HG03432 (cell line): Measurements from ENCODE around the gene LEMD1.
"Not testable (repeated sequence)": the region's sequence is repeated elsewhere in the genome, so short reads cannot be mapped to it uniquely, and the experiment has no call there.

Source experiments
- ATAC-seq: cut with Tn5 transposase; IDR thresholded peaks from one replicate; pipeline ENCODE4 v1.9.1; 2021; ENCODE audit warnings: mild to moderate bottlenecking, moderate library complexity; ENCODE audit not compliant: unreplicated experiment

LEMD1 gene

DNA sequence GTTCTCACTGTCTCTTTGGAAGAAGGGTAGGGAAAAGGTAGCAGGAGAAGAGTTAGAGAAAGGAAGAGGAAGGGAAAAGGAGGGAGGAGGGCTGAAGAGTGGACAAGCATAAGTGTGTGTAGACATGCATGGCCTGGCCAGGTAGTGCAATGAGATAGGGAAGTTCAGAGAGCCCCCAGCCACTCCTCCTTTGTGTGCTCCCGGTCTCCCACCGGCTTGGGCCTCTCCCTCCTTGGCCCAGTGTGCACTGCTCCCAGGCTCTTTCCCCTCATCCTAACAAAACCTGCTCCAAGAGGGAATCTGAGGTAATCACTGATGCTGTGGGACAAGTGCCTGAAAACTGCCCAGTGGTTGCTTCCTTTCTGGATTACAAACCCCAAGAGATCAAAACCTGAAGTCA lies 10.3 kb upstream of the LEMD1 start:
- ATAC-seq = no peak

DNA sequence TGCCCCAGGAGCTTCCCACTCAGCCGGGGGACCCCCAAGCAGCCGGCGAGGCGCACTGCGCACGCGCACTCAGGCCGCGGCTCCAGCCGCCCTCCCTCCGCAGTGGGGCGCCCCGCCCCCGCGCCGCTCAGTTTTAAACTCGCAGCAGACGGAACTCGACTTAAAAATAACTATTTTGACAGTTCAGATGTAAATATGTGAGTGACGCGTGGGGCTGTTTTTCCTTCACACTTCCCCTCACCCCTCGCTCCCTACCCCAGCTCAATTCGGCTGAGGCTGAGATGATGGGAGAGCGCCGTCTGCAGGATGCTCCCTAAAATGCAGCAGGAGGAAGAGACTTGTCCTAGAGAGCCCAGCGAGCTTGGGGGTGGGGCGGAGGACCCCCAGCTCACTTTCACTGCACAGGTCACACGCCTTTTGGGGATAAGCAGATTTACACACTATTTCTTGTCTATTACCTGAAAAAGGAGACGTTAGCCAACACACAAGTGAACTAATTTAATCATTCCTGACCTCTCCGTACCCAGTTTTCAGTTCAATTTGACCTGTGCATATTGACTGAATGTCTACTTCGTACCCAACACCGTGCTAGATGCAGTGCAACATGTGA lies 8.9 kb upstream of the LEMD1 start:
- ATAC-seq = peak; percentile 45

DNA sequence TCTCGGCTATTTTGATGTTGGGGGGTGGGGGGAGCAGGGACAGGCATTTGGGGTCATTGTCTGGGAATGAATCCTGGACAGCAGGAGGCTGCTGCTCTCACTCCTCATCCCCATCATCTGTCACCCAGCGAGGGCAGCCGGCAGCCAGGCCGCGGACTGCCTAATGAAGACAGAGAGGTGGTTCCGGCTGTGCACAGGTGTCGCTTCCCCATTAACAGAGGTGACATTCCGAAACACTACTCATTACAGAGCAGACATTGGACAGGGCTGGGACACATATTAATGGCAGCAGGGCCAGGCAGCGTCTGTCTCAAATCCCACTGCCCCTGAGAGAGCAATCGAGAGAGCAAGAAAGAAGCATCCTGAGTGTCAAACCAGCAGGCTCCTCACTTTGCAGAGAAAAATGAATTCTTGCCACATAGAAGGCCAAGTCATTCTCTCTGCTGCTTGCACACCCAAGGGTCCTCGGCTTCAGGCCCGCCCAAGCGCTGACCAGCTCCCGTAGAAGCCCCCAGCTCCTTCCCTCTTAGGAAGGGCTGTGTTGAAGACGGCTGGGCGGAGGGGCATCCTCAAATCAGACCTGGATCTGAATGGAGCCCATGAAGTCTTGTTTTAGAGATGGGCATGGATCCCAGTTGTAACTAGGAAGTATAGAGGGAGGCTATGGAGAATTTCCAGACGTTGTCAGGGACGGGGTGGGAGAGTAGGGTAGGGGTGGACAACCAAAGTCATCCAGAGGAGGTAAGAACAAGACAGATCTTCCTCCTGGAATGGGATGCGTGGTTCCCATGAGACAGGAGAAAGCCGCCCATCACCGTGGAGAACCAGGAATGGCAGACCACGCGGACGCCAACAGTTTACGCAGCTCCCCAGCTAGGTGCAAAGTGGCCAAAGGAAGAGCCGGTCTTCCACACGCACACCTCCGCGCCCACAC lies 8.2 kb upstream of the LEMD1 start:
- ATAC-seq = no peak

DNA sequence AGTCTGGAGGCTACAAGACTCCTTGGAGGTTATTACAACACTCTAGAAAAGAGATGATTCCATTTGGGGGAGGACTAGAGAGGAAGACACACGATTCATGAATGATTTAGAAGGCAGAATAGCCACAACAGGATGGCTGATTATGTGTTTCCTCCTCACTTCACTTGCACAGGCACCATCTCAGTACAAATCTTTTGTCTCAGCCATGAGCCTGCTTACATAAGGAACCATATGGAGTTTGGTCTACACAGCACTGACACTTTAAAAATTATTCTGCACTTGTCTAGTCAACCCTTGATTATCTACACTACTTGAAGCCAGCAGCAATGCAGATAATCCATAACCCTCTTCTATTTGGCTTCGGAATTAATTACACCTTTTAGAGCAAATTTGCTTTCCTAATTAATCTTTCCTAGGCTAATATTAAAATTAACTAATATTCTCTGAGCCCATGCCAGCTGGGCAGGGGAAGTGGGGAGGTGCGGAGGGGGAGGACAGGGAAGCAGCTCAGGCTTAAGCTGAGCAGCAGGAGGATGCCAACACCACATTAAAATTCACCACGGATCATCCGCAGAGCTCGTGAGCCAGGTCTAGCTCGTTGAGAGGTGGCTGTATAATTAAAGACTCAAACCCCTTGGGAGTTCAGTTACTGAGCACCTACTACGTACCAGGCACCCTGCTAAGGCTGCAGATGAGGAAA lies 3.2 kb upstream of the LEMD1 start:
- ATAC-seq = no peak

DNA sequence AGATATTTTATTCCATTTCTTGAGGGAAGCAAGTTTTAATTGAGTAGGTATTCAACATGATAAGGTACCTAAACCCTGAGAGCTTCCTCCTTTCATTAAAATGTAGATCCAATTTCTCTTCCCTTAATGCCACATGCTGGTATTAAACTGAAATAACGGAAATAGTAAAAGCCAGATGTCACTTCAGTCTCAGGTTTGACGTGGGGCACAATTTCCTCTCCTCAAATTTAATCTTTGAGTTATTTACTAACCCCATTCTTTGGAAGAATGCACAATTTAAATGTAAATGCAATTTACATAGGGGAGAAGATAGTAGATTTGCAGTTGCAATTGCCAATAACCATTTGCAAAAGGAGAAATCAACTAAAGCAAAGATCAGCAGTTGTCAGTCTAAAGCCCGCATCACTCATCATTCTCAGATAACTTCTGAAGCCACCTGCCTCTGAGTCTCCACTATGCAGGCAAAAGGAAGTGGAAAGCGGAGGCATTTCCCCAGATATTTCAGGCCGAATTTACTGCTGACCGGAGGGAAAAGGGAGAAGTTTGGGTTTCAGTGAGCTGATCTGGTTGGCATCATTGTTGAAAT lies 2.1 kb upstream of the LEMD1 start:
- no peak for ATAC-seq

DNA sequence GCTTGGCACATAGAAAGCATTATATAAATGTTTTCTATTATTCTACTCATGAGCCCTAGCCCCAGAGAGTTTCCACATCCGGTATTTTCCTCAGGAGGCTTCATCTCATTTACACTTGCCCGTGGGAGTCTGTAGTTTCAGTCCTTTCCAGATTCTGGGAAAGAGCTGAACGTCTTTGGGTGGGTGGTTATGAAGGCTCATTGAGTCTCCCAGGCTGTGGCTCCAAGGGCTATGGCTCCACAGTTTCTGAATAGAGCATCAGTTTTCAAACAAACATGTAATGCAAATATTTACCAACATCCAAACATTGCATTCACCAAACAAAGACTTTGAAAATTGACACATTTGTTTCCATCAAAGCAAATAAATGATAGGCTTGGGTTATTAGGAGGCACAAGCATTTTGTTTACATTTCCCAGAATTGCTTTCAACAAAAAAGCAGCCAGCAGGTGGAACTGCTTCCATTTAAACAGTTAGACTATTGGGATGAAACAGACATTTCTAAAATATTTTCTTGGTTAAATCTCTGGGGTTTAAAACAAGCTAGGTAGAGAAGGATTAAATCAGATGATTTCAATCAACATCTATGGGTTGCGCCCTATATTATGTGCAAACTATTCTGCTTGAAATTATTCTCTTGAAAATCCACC lies 1.3 kb upstream of the LEMD1 start:
- ATAC-seq = no peak

DNA sequence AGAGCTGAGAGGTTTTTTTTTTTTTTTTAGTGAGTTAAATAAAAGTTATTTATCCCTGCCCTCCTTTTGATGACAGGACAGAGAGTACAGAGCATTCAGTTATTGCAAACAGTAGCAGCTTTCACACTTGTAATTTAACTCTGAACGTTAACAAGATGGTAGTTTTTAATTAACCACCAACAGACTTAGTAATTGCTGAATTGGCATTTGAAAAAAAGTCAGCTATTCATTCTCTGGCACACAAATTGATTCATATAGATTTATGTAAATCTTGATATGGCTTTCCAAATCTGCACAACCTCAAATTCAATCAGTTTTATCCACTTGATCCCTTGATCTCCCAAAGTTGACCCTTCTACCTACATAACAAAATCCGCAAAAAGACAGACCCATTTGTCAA lies 918 bp downstream of the LEMD1 start:
- ATAC-seq = no peak

DNA sequence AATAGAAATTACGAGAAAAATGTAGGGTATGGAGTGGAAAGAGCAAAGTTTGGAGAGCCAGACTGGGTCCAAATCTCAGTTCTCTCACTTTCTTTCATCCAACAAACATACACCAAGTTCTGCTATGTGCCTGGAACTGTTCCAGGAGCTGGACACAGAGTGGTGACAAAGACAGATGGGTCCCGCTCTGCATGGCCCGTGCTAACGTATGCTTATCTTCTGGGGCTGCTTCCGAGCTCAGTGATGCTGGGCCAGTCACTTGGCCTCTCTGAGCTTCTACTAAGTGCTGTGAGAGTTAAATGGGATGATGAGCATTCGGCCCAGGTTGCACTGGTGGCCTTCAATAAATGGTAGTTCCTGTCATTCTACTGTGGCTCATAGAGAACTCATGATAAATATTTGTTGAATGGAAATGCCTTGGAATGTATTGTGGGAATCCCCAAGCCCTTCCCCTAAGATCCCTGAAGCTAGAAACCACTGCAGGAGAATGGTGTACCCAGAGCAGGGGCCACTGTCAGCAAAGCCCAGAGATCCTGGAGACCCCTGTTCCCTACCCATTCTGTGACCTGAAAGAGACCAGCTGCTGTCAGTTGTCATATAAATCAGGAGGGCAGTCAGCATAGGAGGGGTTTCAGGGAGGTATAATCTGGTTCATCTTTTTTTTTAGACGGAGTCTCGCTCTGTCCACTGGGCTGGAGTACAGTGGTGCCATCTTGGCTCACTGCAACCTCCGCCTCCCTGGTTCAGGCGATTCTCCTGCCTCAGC lies 3.8 kb downstream of the LEMD1 start:
- ATAC-seq = no peak

DNA sequence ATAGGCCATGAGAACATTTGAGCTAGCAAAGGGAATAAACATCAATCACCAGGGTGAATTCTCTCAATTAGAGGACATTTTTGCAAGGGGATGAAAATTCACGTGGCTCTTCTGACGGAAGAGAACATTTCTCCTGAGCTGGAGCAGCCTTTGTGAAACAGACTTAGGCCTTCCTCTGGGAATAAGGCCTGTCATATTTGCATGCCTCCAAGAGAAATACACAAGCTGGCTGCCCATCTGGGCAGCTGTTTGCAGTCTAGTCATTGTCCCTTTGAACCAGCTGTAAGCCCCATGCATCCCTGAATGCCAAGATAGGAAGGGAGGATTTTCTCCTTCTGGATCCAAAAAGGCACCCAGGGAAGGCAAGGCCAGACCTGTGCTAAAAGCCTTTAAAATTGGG lies 5.5 kb downstream of the LEMD1 start:
- no peak for ATAC-seq

DNA sequence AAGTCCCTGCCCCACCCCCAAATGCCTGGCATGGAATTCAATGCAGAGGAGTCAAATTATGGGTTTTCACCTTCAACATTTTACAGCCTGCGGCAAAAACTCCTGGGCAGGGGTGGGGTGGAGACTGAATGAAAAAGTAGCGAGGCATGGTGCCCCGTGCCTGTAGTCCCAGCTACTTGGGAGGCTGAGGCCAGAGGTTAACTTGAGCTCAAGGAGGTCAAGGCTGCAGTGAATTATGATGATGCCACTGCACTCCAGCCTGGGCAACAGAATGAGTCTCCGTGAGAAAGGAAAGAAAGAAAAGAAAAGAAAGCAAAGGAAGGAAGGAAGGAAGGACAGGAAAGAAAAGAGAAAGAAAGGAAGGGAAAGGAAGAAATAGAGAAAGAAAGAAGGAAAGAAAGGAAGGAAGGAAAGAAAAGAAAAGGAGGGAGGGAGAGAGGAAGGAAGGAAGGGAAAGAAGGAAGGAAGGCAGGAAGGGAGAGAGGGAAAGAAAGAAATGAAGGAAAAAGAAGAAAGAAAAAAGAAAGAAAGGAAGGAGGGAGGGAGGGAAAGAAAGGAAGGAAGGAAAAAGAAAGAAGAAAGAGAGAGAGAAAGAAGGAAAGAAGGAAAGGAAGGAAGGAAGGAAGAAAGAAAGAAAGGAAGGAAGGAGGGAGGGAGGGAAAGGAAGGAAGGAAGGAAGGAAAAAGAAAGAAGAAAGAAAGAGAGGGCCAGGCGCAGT lies 11.1 kb downstream of the LEMD1 start:
- ATAC-seq = no peak

DNA sequence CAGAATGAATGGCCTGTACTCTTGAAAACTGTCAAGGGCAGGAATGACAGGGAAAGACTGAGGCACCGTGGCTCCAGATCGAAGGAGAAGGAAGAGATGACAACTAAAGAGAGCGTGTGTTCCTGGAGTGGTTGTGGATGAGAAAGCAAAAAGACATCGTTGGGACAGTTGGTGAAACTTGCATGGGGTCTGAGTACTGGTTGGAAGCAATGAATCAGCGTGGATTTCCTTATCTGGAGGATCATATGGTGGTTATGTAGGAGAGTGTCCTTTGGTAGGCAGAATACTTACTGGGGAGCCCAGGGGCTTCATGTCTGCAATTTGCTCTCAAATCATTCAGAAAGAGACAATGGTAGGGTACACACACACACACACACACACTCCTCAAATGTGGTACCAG lies 13.9 kb downstream of the LEMD1 start:
- ATAC-seq = no peak

DNA sequence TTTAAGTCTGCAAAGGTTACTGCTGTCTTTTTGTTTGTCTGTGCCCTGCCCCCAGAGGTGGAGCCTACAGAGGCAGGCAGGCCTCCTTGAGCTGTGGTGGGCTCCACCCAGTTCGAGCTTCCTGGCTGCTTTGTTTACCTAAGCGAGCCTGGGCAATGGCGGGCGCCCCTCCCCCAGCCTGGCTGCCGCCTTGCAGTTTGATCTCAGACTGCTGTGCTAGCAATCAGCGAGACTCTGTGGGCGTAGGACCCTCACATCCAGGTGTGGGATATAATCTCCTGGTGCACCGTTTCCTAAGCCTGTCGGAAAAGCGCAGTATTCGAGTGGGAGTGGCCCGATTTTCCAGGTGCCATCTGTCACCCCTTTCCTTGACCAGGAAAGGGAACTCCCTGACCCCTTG lies 15.6 kb downstream of the LEMD1 start:
- ATAC-seq = not testable (repeated sequence)

DNA sequence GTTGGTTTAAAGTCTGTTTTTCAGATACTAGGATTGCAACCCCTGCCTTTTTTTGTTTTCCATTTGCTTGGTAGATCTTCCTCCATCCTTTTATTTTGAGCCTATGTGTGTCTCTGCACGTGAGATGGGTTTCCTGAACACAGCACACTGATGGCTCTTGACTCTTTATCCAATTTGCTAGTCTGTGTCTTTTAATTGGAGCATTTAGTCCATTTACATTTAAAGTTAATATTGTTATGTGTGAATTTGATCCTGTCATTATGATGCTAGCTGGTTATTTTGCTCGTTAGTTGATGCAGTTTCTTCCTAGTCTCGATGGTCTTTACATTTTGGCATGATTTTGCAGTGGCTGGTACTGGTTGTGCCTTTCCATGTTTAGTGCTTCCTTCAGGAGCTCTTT lies 17.4 kb downstream of the LEMD1 start:
- ATAC-seq = not testable (repeated sequence)

DNA sequence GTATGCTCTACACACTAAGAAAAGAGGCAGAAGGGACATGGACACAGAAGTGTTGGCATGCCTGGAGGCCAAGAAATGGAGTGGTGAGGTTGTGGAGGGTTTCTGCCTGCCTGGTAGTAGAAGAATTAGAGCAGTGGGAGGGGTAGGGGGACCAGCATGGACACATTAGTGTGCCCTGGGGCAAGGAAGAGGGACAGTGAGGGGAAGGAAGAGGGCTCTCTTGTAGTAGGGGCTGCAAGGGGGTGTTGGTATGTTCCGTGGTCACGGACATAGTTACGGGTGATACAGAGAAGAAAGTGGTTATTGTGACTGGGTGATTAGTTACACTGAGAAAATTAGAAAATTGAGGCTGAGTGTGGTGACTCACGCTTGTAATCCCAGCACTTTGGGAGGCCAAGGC lies 23.3 kb downstream of the LEMD1 start:
- ATAC-seq = no peak

DNA sequence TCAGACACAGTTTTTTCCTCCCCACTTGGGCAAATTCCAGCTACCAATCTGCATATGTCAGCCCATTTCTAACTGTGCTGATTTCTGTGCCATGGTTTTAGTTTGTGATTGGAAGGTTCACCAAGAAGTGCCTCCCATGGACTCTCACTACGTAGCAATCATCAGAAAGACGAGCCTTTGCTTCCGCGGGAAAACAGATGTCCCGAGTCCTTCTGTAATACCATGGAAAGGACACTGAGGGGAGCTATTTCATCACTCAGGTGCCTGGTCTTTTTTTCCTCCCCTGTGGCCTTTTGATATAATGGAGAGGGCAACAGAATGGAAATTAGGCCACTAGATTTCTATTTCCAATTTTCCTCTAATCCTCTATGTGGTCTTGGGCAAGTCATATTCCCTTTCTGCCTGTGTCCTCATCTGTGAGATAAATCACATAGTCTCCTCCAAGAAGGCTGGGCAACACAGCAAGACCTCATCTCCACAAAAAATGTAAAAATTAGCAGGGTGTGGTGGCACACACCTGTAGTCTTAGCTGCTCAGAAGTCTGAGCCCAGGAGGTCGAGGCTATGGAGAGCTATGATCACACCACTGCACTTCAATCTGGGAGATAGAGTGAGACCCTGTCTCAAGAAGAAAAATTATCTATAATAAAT lies 24.8 kb downstream of the LEMD1 start:
- no peak for ATAC-seq

DNA sequence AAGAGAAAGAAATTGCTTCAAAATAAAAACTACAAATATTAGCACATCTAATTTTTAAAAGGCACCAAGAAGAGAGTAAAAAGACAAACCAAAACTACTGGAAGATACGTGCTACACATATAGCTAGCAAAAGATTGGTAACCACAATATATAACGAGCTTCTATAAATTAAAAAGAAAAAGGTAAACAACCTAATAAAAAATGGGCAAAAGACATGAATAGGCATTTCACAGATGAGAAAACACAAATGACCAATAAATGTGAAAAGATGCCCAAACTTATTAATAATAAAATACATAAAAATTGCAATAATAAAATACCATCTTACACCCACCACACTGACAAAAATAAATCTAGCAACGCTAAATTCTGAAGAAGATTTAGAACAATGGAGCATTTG lies 26.2 kb downstream of the LEMD1 start:
- ATAC-seq = no peak

DNA sequence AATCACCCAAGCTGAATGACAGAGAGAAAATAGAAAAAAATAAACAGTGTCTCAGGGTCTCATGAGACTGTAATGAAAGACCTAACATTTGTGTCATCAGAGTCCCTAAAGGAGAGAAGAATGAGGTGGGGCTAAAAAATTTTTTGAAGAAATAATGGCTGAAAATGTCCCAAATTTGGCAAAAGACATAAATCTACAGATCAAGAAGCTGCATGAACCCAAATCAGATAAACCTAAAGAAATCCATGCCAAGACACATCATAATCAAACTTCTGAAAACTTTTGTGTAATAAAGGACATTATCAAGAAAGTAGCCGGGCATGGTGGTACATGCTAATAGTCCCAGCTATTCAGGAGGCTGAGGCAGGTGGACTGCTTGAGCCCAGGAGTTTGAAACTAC lies 29.2 kb downstream of the LEMD1 start:
- ATAC-seq = no peak

DNA sequence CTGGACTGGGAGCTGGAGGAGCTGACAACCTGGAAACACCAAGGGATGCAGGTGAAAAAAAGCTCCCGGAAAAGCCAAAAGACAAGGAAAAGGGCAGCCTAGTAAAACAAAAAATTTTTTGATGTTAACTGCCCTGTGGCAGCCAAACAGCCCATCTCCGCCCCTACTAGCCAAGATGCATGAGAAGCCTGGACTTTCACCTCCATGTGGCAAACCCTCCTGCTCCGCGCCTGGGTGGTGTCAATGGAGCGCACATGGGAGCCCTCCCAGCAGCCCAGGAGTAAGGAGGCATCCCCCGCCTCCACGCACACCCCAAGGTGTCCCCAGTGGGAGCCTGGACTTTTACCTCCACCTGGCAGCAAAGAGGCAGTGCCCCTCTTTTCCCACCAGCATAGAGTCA lies 30.5 kb downstream of the LEMD1 start:
- no peak for ATAC-seq

DNA sequence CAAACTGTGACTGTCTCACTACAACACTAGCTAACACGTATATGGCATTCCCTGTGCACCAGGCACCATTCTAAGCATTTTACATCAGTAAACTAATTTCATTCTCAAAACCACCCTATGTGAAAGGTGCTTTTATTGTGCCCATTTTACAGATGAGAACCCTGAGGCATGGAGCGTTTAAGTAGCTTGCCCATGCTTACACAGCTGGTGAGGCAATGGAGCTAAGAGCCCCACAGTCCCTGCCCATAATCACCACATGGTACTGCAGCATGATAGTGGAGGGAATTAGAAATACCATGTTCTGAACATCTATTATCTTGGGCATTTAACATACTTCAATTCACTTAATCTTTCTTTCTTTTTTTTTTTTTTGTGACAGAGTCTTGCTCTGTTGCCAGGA lies 34.0 kb downstream of the LEMD1 start:
- no peak for ATAC-seq
